Lower leg skin (tissue), 4 donors: Measurements from ENCODE around the gene C9orf50. TPM values are rescaled to one million over a fixed set of nuclear protein-coding genes. Genes with fewer than 3 reads are reported as not detected.

ENCODE experiments used
- DNase-seq, 2 donors: peaks; one replicate each; pipeline ENCODE4 v3.0.0-alpha.2; 2019; ENCODE audit warnings: low spot score in 2 of 2
- H3K4me3 ChIP-seq: fragments of 200-600 bp; sonication (generic); 2 replicates; pipeline ENCODE4 v1.5.1; 2017; ENCODE audit warnings: mild to moderate bottlenecking, low read depth; ENCODE audit not compliant: poor library complexity, severe bottlenecking
- CTCF ChIP-seq, 3 donors: fragments of 450-650 bp; IDR thresholded peaks; one replicate each; pipeline ENCODE4 v1.5.1; 2016; ENCODE audit warnings: antibody characterized with exemption in 3 of 3, mild to moderate bottlenecking in 3 of 3, moderate library complexity in 2 of 3
- POLR2A ChIP-seq, 2 donors: fragments of 450-650 bp; IDR thresholded peaks; one replicate each; pipeline ENCODE4 v1.6.1; 2016 to 2017; ENCODE audit warnings: antibody characterized with exemption in 2 of 2, mild to moderate bottlenecking in 1 of 2, moderate library complexity in 1 of 2
- WGBS, 2 donors: methylation state at CpG; one replicate each; pipeline ENCODE4 v1.1.5; 2018; 5-methylcytosine and 5-hydroxymethylcytosine counted together
- intact Hi-C: fragments of 100-400 bp; cut with DNase I; formaldehyde crosslinking; loops from one replicate; pipeline ENCODE4 v1.15.0; 2023; ENCODE audit warnings: low total_unique reads
- total RNA-seq, 4 donors: library from RNA; depleted of rRNA; stranded (reverse); fragments of >200 nt; gene quantifications; one replicate each; pipeline ENCODE4 v1.1.0, GENCODE V29; 2016

Gene C9orf50
- total RNA-seq, 4 donors from 2014 or later: not detected

DNA sequence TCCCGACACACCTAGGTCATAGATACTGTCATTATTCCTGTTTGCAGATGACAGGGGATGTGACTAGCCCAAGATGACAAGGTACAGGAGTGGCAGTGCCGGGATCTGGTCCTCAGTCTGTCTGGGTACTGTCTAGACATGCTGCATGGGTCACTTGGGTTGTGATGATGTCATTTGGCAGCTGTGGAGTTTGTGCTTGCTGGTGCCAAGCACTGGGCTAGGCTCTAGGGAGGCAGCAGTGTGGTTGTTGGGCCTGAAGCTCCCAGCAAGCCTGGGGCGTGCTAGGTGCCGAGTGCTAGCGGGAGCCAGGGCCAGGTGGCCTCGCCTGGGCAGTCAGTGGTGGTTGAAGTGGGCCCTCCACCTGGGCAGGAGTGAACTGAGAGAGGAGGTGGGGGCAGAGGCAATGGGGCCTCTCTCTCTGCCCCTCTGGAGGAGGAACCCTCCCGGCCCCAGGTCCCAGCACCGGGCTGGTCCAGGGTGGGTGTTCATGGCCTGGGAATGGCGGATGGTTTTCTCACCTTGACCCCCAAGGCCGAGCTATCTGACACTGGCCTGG is 29.9 kb upstream of the C9orf50 start:
- DNase-seq: no peak
- WGBS, 2 donors: 57 to 62% methylated on average over 9 to 10 of the region's 10 CpGs

DNA sequence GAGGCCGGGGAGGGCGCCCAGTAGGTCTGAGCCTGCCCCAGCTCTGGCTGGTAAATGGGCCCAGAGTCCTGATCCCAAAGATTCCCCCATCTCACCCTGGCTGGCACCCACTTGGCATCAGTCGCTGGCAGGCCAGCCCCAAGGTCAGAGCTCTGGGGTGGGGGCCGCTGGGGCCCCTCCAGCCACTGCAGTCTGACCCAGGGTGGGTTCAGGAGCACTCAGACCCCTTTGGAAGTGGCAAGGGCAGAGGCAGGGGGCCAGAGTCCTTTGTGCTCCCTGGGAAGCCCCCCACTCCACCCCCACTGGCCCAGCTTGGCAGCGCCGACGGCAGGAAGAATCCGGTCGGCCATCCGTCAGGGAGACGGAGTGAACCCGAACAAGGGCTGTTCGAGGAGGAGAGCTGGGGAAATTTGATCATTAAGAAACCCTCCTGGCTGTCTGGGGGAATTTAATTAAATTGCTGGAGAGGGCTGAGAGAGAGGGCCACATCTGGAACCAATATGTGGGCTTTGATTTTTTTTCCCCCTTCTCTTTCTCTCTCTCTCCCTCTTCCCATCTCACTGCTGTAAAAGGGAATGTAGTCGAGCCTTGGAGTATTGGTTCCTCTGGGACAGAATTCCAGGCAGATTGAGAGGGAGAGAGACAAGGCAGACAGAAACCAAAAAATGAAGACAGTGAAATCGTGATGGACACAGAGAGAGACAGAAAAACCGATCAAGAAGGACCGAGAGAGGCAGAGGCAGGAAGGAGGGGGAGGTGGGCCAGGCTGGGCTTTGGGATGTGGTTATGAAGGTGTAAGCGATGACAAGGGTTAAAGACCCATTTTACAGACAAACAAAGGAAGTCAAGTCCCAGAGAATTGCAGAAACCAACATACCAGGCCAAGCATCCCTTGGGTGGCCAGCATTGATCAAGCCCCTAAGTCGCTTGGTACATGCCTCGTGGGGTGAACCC is 29.1 kb upstream of the C9orf50 start:
- 70 to 78% methylated on average over 18 to 19 of the region's 20 CpGs for WGBS, 2 donors
- TF ChIP-seq POLR2A (IDR thresholded peaks at IDR 0.05) (no peak), CTCF (IDR thresholded peaks at IDR 0.05) (no peak)
- no peak overlapping the region for H3K4me3 ChIP-seq
- intact Hi-C loops: no loop called here
- DNase-seq: no peak

More for the DNA sequence above, 29.9 kb upstream of the C9orf50 start:
- TF ChIP-seq CTCF (IDR thresholded peaks at IDR 0.05): no peak
- no peak for TF ChIP-seq POLR2A (IDR thresholded peaks at IDR 0.05)
- no peak overlapping the region for H3K4me3 ChIP-seq
- intact Hi-C loops: no loop called here

DNA sequence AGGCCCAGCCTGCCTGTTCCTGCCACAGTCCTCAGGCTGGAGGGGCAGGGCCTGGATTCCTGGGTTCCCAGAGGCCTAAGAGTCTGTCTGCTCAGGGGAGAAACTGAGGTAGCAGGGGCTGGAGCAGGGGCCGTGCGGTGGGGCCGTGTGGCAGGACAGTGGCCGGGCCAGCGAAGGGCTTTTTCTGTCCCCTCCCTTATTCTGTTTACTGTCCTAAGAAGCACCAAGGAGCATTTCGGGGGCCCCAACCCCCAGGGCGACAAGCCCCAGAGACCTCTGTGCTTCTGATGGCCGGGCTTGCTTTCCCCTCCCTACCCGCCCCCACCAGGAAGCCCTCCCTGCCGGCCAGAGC is 27.8 kb upstream of the C9orf50 start:
- TF ChIP-seq POLR2A (IDR thresholded peaks at IDR 0.05) (no peak), CTCF (IDR thresholded peaks at IDR 0.05) (no peak)
- no peak overlapping the region for H3K4me3 ChIP-seq
- WGBS, 2 donors: 73 to 74% methylated on average over 10 of the region's 10 CpGs
- intact Hi-C loops: no loop called here
- no peak for DNase-seq

DNA sequence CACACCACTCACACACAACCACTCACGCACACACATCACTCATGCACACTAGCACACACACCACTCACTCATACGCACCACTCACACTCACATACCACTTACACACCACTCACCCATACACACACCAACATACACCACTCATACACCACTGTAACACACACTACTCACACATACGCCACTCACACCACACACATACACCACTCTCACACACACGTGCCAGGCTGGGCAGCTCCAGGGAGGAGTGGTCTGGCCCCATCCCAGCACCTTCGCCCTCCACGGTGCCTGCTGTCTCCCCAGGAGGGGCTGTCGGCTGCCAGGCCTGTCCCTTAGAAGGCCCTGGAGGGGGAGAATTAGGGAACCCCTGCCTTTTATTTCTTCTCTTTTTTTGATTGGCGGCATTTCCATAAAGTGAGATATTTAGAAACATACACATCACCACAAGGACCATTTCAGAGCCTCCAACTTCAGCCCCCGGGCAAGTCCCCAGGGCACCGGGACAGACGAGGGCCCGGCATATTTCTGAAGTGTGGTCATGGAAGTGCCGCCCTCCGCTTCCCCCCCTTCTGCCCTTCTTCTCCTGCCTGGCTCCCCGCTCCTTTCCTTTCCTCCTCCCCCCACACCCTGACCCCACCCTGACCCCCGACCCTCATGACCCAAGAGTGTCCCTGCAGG is 27.3 kb upstream of the C9orf50 start:
- 64 to 66% methylated on average over 16 of the region's 16 CpGs for WGBS, 2 donors
- no peak for DNase-seq
- intact Hi-C loops: no loop called here
- no peak overlapping the region for H3K4me3 ChIP-seq
- TF ChIP-seq POLR2A (IDR thresholded peaks at IDR 0.05) (no peak), CTCF (IDR thresholded peaks at IDR 0.05) (no peak)

DNA sequence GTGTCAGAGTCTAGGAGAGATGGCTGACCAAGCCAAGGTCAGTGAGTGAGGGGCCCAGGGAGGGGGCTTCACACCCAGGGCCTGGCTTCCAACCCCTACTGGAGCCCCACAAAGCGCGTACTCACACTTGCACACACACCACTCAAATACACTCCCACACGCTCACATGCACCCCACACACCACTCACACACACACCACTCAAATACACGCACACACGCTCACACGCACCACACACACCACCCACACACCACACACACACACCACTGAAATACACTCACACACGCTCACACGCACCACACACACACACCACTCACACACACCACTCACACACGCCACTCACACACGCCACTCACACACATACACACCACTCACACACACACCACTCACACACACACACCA is 26.7 kb upstream of the C9orf50 start:
- 86 to 89% methylated on average over 10 of the region's 10 CpGs for WGBS, 2 donors
- no peak overlapping the region for H3K4me3 ChIP-seq
- intact Hi-C loops: no loop called here
- TF ChIP-seq CTCF (IDR thresholded peaks at IDR 0.05): no peak
- no peak for TF ChIP-seq POLR2A (IDR thresholded peaks at IDR 0.05)
- DNase-seq: no peak
